Endothelial cell (in vitro differentiated cells): ENCODE data around the gene CHN2. TPM values are rescaled to one million over a fixed set of nuclear protein-coding genes. Genes with fewer than 3 reads are reported as not detected.

ENCODE experiments used
- DNase-seq: peaks from one replicate; pipeline ENCODE4 v3.0.0; 2021; ENCODE audit warnings: low spot score
- H3K27ac Mint-ChIP-seq: one replicate; pipeline ENCODE4 v1.8.0; 2021; ENCODE audit warnings: mixed read lengths, inconsistent platforms; ENCODE audit not compliant: unreplicated experiment
- H3K27me3 Mint-ChIP-seq: one replicate; pipeline ENCODE4 v1.8.0; 2021; ENCODE audit warnings: mild to moderate bottlenecking, moderate library complexity, mixed read lengths, inconsistent platforms; ENCODE audit not compliant: unreplicated experiment
- H3K36me3 Mint-ChIP-seq: one replicate; pipeline ENCODE4 v1.8.0; 2021; ENCODE audit warnings: mild to moderate bottlenecking, low read depth, mixed read lengths, inconsistent platforms; ENCODE audit not compliant: unreplicated experiment
- H3K4me1 Mint-ChIP-seq: one replicate; pipeline ENCODE4 v1.8.0; 2021; ENCODE audit warnings: mild to moderate bottlenecking, mixed read lengths, inconsistent platforms; ENCODE audit not compliant: unreplicated experiment
- H3K4me3 Mint-ChIP-seq: one replicate; pipeline ENCODE4 v1.8.0; 2021; ENCODE audit warnings: mild to moderate bottlenecking, mixed read lengths, inconsistent platforms; ENCODE audit not compliant: unreplicated experiment
- H3K9me3 Mint-ChIP-seq: one replicate; pipeline ENCODE4 v1.8.0; 2021; ENCODE audit warnings: mixed read lengths, inconsistent platforms; ENCODE audit not compliant: unreplicated experiment
- CTCF ChIP-seq: fragments of 200-600 bp; sonication (generic); IDR thresholded peaks from one replicate; pipeline ENCODE4 v1.5.0; 2021; ENCODE audit warnings: antibody characterized with exemption; ENCODE audit not compliant: unreplicated experiment
- total RNA-seq: library from RNA; stranded (reverse); fragmentation: NEBNext Ultra II Directional; extraction: Animal tissue kit (Norgen Biotek cat#: 25700); gene quantifications from one replicate; pipeline ENCODE4 v1.2.1, GENCODE V29; 2021; ENCODE audit not compliant: unreplicated experiment

Gene CHN2
- total RNA-seq, 1 donor from 2014 or later = 3.4 TPM

- Mint-ChIP-seq H3K4me3 (no peak overlapping the region), H3K36me3 (no peaks in the 10 kb centered on the region), H3K9me3 (no peaks in the 10 kb centered on the region), H3K4me1 (no peaks in the 10 kb centered on the region), H3K27me3 (no peaks in the 10 kb centered on the region), H3K27ac (no peak overlapping the region)
- TF ChIP-seq CTCF = no peak
- no peak for DNase-seq
Measured at GRCh38 chr7:29355388-29355787, 160.8 kb downstream of the CHN2 start.

- H3K27ac Mint-ChIP-seq = no peak overlapping the region
Measured at GRCh38 chr7:29356631-29357030, 162.1 kb downstream of the CHN2 start.

GRCh38 chr7:29359482-29360093, 165.0 kb downstream of the CHN2 start:
- Mint-ChIP-seq H3K36me3 (no peaks in the 10 kb centered on the region), H3K4me3 (no peak overlapping the region), H3K27ac (no peak overlapping the region), H3K27me3 (peaks cover 1% of the 10 kb centered on the region), H3K9me3 (no peaks in the 10 kb centered on the region), H3K4me1 (no peaks in the 10 kb centered on the region)
- TF ChIP-seq CTCF = no peak
- DNase-seq = no peak

More at GRCh38 chr7:29356631-29357030, 162.1 kb downstream of the CHN2 start:
- TF ChIP-seq CTCF = no peak
- no peak for DNase-seq
- Mint-ChIP-seq H3K27me3 (no peaks in the 10 kb centered on the region), H3K9me3 (no peaks in the 10 kb centered on the region), H3K4me1 (no peaks in the 10 kb centered on the region), H3K4me3 (no peak overlapping the region), H3K36me3 (no peaks in the 10 kb centered on the region)

- H3K27me3 Mint-ChIP-seq = peaks cover 1% of the 10 kb centered on the region
- H3K4me3 Mint-ChIP-seq = no peak overlapping the region
Measured at GRCh38 chr7:29360633-29361625, 166.4 kb downstream of the CHN2 start.

More at GRCh38 chr7:29360633-29361625, 166.4 kb downstream of the CHN2 start:
- no peaks in the 10 kb centered on the region for H3K36me3 Mint-ChIP-seq
- no peak overlapping the region for H3K27ac Mint-ChIP-seq
- DNase-seq = no peak
- no peak for TF ChIP-seq CTCF
- no peaks in the 10 kb centered on the region for H3K4me1 Mint-ChIP-seq
- H3K9me3 Mint-ChIP-seq = no peaks in the 10 kb centered on the region
